OCI-LY7 (cell line): ENCODE results near the gene BCDIN3D. TPM values are rescaled to one million over a fixed set of nuclear protein-coding genes. Genes with fewer than 3 reads are reported as not detected.

Source experiments
- BruUV-seq: library from RNA; stranded (reverse); fragments of 400-500 nt; replicated peaks from 2 replicates; lab custom pipeline; 2021; lab: Mats Ljungman, UMichigan
- CTCF ChIA-PET: fragments of 300-600 bp; sonication (Branson Sonifier 250); formaldehyde crosslinking; loops from one replicate; lab custom pipeline; 2022; ENCODE audit warnings: antibody characterized with exemption; ENCODE audit not compliant: unreplicated experiment; lab: Charles Lee
- POLR2A ChIA-PET: fragments of 300-600 bp; sonication (Branson Sonifier 250); formaldehyde crosslinking; loops from one replicate; lab custom pipeline; 2022; ENCODE audit warnings: antibody characterized with exemption; lab: Charles Lee
- DNase-seq: peaks from one replicate; pipeline ENCODE4 v3.0.0-alpha.2; 2015; ENCODE audit warnings: low spot score
- H2AFZ ChIP-seq: fragments of 200-600 bp; sonication (generic), shearing (Covaris generic); 2 replicates; pipeline ENCODE4 v1.6.1; 2014; ENCODE audit warnings: mild to moderate bottlenecking, antibody characterized with exemption, low read length, moderate library complexity
- H3K27ac ChIP-seq: fragments of 200-600 bp; sonication (generic); 2 replicates; pipeline ENCODE4 v1.5.1; 2014; ENCODE audit warnings: mixed run types, low read depth, mild to moderate bottlenecking, moderate library complexity, low read length, inconsistent platforms; ENCODE audit not compliant: poor library complexity, severe bottlenecking
- H3K36me3 ChIP-seq: fragments of 200-600 bp; sonication (generic); 2 replicates; pipeline ENCODE4 v1.6.1; 2014; ENCODE audit warnings: mild to moderate bottlenecking, antibody characterized with exemption, low read length, moderate library complexity, mixed read lengths; ENCODE audit not compliant: insufficient read depth
- H3K4me1 ChIP-seq: fragments of 200-600 bp; sonication (generic); 2 replicates; pipeline ENCODE4 v1.5.1; 2014; ENCODE audit warnings: mild to moderate bottlenecking, low read length; ENCODE audit not compliant: insufficient read depth, poor library complexity, severe bottlenecking
- H3K4me2 ChIP-seq: fragments of 200-600 bp; sonication (generic); 2 replicates; pipeline ENCODE4 v1.6.1; 2014; ENCODE audit warnings: mild to moderate bottlenecking, low read length
- H3K4me3 ChIP-seq: fragments of 200-600 bp; sonication (generic); 2 replicates; pipeline ENCODE4 v1.5.1; 2014; ENCODE audit warnings: mild to moderate bottlenecking, low read depth, low read length; ENCODE audit not compliant: poor library complexity, severe bottlenecking
- H3K79me2 ChIP-seq: fragments of 200-600 bp; sonication (generic); 2 replicates; pipeline ENCODE4 v1.6.1; 2016; ENCODE audit warnings: low read depth, mild to moderate bottlenecking, low read length, moderate library complexity, mixed read lengths; ENCODE audit not compliant: insufficient read depth
- H3K9me2 ChIP-seq: fragments of 200-600 bp; sonication (generic); 2 replicates; pipeline ENCODE4 v1.6.1; 2016; ENCODE audit warnings: mild to moderate bottlenecking, low read length, mixed read lengths; ENCODE audit not compliant: insufficient read depth
- H3K9me3 ChIP-seq: fragments of 200-600 bp; sonication (generic); 2 replicates; pipeline ENCODE4 v1.6.1; 2014; ENCODE audit warnings: mild to moderate bottlenecking, mixed run types, low read length, mixed read lengths
- H4K20me1 ChIP-seq: fragments of 200-600 bp; sonication (generic); 2 replicates; pipeline ENCODE4 v1.6.1; 2014; ENCODE audit warnings: mild to moderate bottlenecking, antibody characterized with exemption, low read length, moderate library complexity, mixed read lengths; ENCODE audit not compliant: insufficient read depth
- EZH2phosphoT487 ChIP-seq: fragments of 200-600 bp; sonication (generic); IDR thresholded peaks from 2 replicates; pipeline ENCODE4 v1.6.1; 2018; ENCODE audit warnings: low read depth, borderline replicate concordance, mild to moderate bottlenecking, mixed run types, antibody characterized with exemption, low read length, moderate library complexity, mixed read lengths
- intact Hi-C: fragments of 100-400 bp; cut with micrococcal nuclease; formaldehyde crosslinking; loops from one replicate; pipeline ENCODE4 v1.10.0; 2022; ENCODE audit not compliant: unreplicated experiment
- total RNA-seq, 2 experiments: library from RNA; depleted of rRNA in 1 of 2; stranded (reverse); fragments of >200 nt in 1 of 2; shearing (Covaris generic) in 1 of 2; gene quantifications; 2 replicates each; pipeline ENCODE4 v1.2.3, GENCODE V29; 2014 to 2022
- TF ChIP-seq, protein P1 (sequence below): fragments of 200-600 bp; sonication (generic); conservative IDR thresholded peaks from 2 replicates; pipeline ENCODE4 v1.5.1; 2014; ENCODE audit warnings: mild to moderate bottlenecking, antibody characterized with exemption, low read length, moderate library complexity, mixed read lengths

Gene BCDIN3D
- total RNA-seq, 2 experiments from 2014 or later = 8.4 to 10.1 TPM

DNA sequence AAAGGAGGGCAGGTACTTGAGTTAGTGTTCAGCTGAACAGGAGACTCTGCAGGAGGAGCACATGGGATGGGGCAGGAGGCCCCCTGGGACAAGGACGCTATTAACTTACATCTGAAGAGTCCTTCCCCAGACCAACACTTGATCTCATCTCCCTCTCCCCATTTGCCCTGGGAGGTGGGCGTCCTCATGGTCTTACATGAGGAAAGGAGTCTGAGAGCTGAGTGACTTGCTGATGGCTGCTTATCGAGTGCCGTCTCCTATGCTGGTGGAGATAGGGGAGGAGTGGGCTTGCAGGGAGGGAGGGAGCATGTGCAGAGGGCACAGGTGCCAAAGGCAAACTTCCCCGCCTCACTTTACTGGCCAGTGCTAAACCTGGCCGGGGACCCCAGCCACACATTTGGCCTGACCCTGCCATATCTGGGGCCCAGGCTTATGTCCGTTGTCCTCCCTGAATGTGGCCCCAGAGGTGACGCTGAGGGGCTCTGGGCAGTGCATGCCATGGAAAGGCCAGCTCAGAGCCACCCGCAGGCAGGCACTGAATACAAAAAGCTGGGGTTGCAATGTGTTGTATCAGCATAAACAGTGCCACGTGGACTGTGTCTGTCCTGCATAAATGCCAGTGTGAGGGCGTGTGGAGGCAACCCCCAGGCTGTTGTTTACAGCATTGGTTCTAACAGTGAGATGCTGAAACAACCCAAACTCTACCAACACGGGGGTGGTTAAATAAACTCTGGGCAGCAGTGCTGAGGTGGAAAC, 31.4 kb upstream of the BCDIN3D start:
- Histone ChIP-seq H4K20me1 (no peaks in the 10 kb centered on the region), H3K4me1 (no peaks in the 10 kb centered on the region), H2AFZ (no peak overlapping the region), H3K27ac (no peak overlapping the region), H3K36me3 (no peaks in the 10 kb centered on the region), H3K9me3 (peaks cover 5% of the 10 kb centered on the region; the same call in 1 of the 2 replicates), H3K79me2 (no peaks in the 10 kb centered on the region), H3K9me2 (no peaks in the 10 kb centered on the region), H3K4me2 (no peak overlapping the region), H3K4me3 (no peak overlapping the region)
- BruUV-seq = no TSS peak
- no peak for TF ChIP-seq EZH2phosphoT487
- TF ChIP-seq, protein P1, sequence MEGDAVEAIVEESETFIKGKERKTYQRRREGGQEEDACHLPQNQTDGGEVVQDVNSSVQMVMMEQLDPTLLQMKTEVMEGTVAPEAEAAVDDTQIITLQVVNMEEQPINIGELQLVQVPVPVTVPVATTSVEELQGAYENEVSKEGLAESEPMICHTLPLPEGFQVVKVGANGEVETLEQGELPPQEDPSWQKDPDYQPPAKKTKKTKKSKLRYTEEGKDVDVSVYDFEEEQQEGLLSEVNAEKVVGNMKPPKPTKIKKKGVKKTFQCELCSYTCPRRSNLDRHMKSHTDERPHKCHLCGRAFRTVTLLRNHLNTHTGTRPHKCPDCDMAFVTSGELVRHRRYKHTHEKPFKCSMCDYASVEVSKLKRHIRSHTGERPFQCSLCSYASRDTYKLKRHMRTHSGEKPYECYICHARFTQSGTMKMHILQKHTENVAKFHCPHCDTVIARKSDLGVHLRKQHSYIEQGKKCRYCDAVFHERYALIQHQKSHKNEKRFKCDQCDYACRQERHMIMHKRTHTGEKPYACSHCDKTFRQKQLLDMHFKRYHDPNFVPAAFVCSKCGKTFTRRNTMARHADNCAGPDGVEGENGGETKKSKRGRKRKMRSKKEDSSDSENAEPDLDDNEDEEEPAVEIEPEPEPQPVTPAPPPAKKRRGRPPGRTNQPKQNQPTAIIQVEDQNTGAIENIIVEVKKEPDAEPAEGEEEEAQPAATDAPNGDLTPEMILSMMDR = no peak
- intact Hi-C loops = no loop called here
- no peak for DNase-seq
- ChIA-PET POLR2A (interaction anchor here (0.6 kb wide), 1 partner anchor 28 kb away, joined by 3 read pairs; no protein-coding TSS in a partner anchor), CTCF (no interaction called here)

- intact Hi-C loops = no loop called here
- no peak overlapping the region for H3K4me2 ChIP-seq
- ChIA-PET CTCF (no interaction called here), POLR2A (no interaction called here)
- H2AFZ ChIP-seq = no peak overlapping the region
- H3K4me1 ChIP-seq = no peaks in the 10 kb centered on the region
- H3K4me3 ChIP-seq = no peak overlapping the region
- H3K9me3 ChIP-seq = no peaks in the 10 kb centered on the region
- no peak for DNase-seq
- no peaks in the 10 kb centered on the region for H3K79me2 ChIP-seq
- no peaks in the 10 kb centered on the region for H3K36me3 ChIP-seq
- TF ChIP-seq, protein P1 = no peak
- TF ChIP-seq EZH2phosphoT487 = no peak
- H3K27ac ChIP-seq = no peak overlapping the region
- H4K20me1 ChIP-seq = no peaks in the 10 kb centered on the region
- no peaks in the 10 kb centered on the region for H3K9me2 ChIP-seq
- no TSS peak for BruUV-seq
Observed at GRCh38 chr12:49873361-49873934, 30.5 kb upstream of the BCDIN3D start.

DNA sequence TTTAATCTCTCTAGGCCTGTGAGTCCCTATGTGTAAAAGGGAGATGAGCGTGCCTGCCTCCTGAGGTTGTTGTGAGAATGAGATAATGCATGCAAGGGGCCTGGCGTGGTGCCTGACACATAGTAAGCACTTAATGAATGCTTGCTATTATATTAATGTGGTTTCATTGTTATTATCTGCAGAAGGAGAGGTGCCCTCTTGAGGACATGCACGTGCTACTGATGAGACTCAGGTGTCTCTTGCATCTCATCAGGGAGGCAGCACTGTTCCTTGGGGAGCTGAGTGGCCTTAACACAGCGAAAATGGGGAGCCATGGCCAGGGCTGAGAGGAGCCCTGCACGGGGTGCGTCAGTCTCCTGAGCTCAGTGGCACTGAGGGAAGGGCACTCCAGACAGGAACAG, 29.9 kb upstream of the BCDIN3D start:
- ChIA-PET POLR2A (no interaction called here), CTCF (no interaction called here)
- BruUV-seq = no TSS peak
- Histone ChIP-seq H3K36me3 (no peaks in the 10 kb centered on the region), H3K9me2 (no peaks in the 10 kb centered on the region), H3K4me2 (no peak overlapping the region), H4K20me1 (no peaks in the 10 kb centered on the region), H3K4me1 (no peaks in the 10 kb centered on the region), H3K9me3 (no peaks in the 10 kb centered on the region), H3K79me2 (no peaks in the 10 kb centered on the region), H3K27ac (no peak overlapping the region), H3K4me3 (no peak overlapping the region), H2AFZ (no peak overlapping the region)
- intact Hi-C loops = no loop called here
- no peak for DNase-seq
- TF ChIP-seq, protein P1 = 0 out of 2 replicates have a peak, but pooled peaks have one; percentile 15
- TF ChIP-seq EZH2phosphoT487 = no peak
